Adrenal gland (tissue), 12 donors: ENCODE data around the gene NDOR1. TPM values are rescaled to one million over a fixed set of nuclear protein-coding genes. Genes with fewer than 3 reads are reported as not detected.

Source experiments
- DNase-seq, 7 donors: peaks; one replicate each; pipeline ENCODE4 v3.0.0-alpha.2; 2019 to 2020
- H3K27ac ChIP-seq, 5 donors: fragments of 200-600 bp; sonication (generic) in 4 of 5; 1 replicate in 3 of 5; 2 replicates in 2 of 5; pipeline versions ENCODE4 v1.5.1 to v1.8.0; 2016 to 2020; ENCODE audit warnings: mild to moderate bottlenecking in 1 of 5
- H3K27me3 ChIP-seq: fragments of 200-600 bp; 2 replicates; pipeline ENCODE4 v1.8.0; 2021
- H3K36me3 ChIP-seq, 2 donors: fragments of 200-600 bp; replicated peaks in 1 of 2; 1 replicate in 1 of 2; 2 replicates in 1 of 2; pipeline versions ENCODE4 v1.5.1 to v1.8.0; 2018 to 2022
- H3K4me1 ChIP-seq, 2 donors: fragments of 200-600 bp; replicated peaks in 1 of 2; 1 replicate in 1 of 2; 2 replicates in 1 of 2; pipeline versions ENCODE4 v1.5.1 to v1.8.0; 2018 to 2021
- H3K4me3 ChIP-seq, 4 donors: fragments of 200-600 bp; sonication (generic) in 3 of 4; one replicate each; pipeline ENCODE4 v1.5.1; 2016 to 2018
- H3K9me3 ChIP-seq, 3 donors: fragments of 200-600 bp; sonication (generic) in 1 of 3; replicated peaks in 1 of 3; 1 replicate in 2 of 3; 2 replicates in 1 of 3; pipeline versions ENCODE4 v1.5.1 to v1.8.0; 2016 to 2021
- CTCF ChIP-seq, 6 experiments: fragments of 450-650 bp in 4 of 6; fragments of 200-600 bp in 2 of 6; sonication (generic) in 1 of 6; IDR thresholded peaks; 1 replicate in 5 of 6; 2 replicates in 1 of 6; pipeline versions ENCODE4 v1.5.1 to v1.8.0; 2016 to 2021; ENCODE audit warnings: antibody characterized with exemption in 6 of 6, mild to moderate bottlenecking in 2 of 6, moderate library complexity in 1 of 6
- POLR2A ChIP-seq, 2 donors: fragments of 450-650 bp; IDR thresholded peaks; one replicate each; pipeline ENCODE4 v1.6.1; 2017; ENCODE audit warnings: antibody characterized with exemption in 2 of 2, mild to moderate bottlenecking in 2 of 2, moderate library complexity in 1 of 2
- WGBS, 4 donors: extraction: QIAGEN DNeasy Blood & Tissue Kit in 2 of 4; methylation state at CpG; one replicate each; pipeline versions ENCODE4 v1.1.5 to v1.1.7; 2013 to 2017; 5-methylcytosine and 5-hydroxymethylcytosine counted together
- intact Hi-C, 2 donors: fragments of 100-400 bp; cut with DNase I; formaldehyde crosslinking; loops; one replicate each; pipeline versions ENCODE4 v1.14.1 to v1.15.0; 2022 to 2023
- polyA plus RNA-seq, 3 donors: library from polyadenylated mRNA; stranded (reverse); fragments of 200-250 nt in 2 of 3; fragments of 350-450 nt in 1 of 3; fragmentation: Illumina TruSeq in 1 of 3; extraction: RNeasy Lipid Tissue Mini Kit (QIAGEN cat#74804) in 1 of 3; gene quantifications; one replicate each; pipeline ENCODE4 v1.2.3, GENCODE V29; 2013 to 2014
- total RNA-seq, 9 donors: library from RNA; depleted of rRNA in 4 of 9; stranded (reverse); fragments of >200 nt in 4 of 9; fragments of 120-200 nt in 1 of 9; fragmentation: NEBNext Ultra II Directional in 1 of 9; extraction: Animal tissue kit (Norgen Biotek cat#: 25700) in 1 of 9; gene quantifications; one replicate each; pipeline versions ENCODE4 v1.1.0 to v1.2.4, GENCODE V29; 2013 to 2023
- donor health status: healthy with polysubstance abuse.
- donor health status: Bipolar disorder and iron deficiency.
- donor health status: DM: yes; HTN: yes; CAD: no.
- donor health status: DM: no; HTN: no; CAD: no.
- donor health status: DM: no; HTN: no; CAD: no.
- donor health status: DM: yes; HTN: yes; CAD: no.

NDOR1 gene
- total and polyA plus RNA-seq, 12 donors, result 1.6 to 36.4 (median 13.7) TPM

- TF ChIP-seq POLR2A (IDR thresholded peaks at IDR 0.05) (no peak), CTCF (IDR thresholded peaks at IDR 0.05) (no peak)
- DNase-seq, result no peak
- no peaks in the 10 kb centered on the region for H3K27me3 ChIP-seq
- no peaks in the 10 kb centered on the region for H3K9me3 ChIP-seq
- peaks cover 0 to 24% of the 10 kb centered on the region in 2 donors for H3K36me3 ChIP-seq
- no peak overlapping the region for H3K4me3 ChIP-seq
- intact Hi-C loops, result no loop called here
- H3K4me1 ChIP-seq, result peaks cover 11 to 20% of the 10 kb centered on the region in 2 donors
- 84% methylated on average over 2 of the region's 2 CpGs; no CpG with 5 or more reads in 2 of the 4 donors for WGBS, 4 donors
- H3K27ac ChIP-seq, result no peak overlapping the region
Observed at GRCh38 chr9:137192859-137193258, 12.6 kb upstream of the NDOR1 start.

- WGBS, 4 donors, result 78 to 90% (median 80%) methylated on average over 9 to 14 of the region's 14 CpGs; no CpG with 5 or more reads in 1 of the 4 donors
- H3K4me1 ChIP-seq, result peaks cover 11 to 29% of the 10 kb centered on the region in 2 donors
- intact Hi-C loops, result no loop called here
- H3K9me3 ChIP-seq, result no peaks in the 10 kb centered on the region
- DNase-seq, result no peak
- H3K4me3 ChIP-seq, result no peak overlapping the region
- TF ChIP-seq POLR2A (IDR thresholded peaks at IDR 0.05) (no peak), CTCF (IDR thresholded peaks at IDR 0.05) (no peak)
- peaks cover 0 to 24% of the 10 kb centered on the region in 2 donors for H3K36me3 ChIP-seq
- H3K27ac ChIP-seq, result no peak overlapping the region
- H3K27me3 ChIP-seq, result no peaks in the 10 kb centered on the region
Observed at GRCh38 chr9:137193771-137194170, 11.7 kb upstream of the NDOR1 start.

GRCh38 chr9:137194388-137194787 is 11.1 kb upstream of the NDOR1 start:
- peaks cover 0 to 24% of the 10 kb centered on the region in 2 donors for H3K36me3 ChIP-seq
- WGBS, 4 donors, result 45 to 63% (median 58%) methylated on average over 2 to 16 of the region's 16 CpGs
- H3K27ac ChIP-seq, result no peak overlapping the region
- H3K9me3 ChIP-seq, result no peaks in the 10 kb centered on the region
- no peak for TF ChIP-seq CTCF (IDR thresholded peaks at IDR 0.05)
- TF ChIP-seq POLR2A (IDR thresholded peaks at IDR 0.05), result no peak
- intact Hi-C loops, result no loop called here
- H3K4me3 ChIP-seq, result no peak overlapping the region
- peak in 2 of 7 donors; percentile 21 to 68 for DNase-seq
- H3K27me3 ChIP-seq, result no peaks in the 10 kb centered on the region
- peaks cover 8 to 31% of the 10 kb centered on the region in 2 donors for H3K4me1 ChIP-seq

- intact Hi-C loops, result no loop called here
- no peaks in the 10 kb centered on the region for H3K27me3 ChIP-seq
- no peak for DNase-seq
- TF ChIP-seq POLR2A (IDR thresholded peaks at IDR 0.05) (no peak), CTCF (IDR thresholded peaks at IDR 0.05) (no peak)
- 80 to 89% (median 80%) methylated on average over 3 to 10 of the region's 10 CpGs; no CpG with 5 or more reads in 1 of the 4 donors for WGBS, 4 donors
- no peak overlapping the region for H3K27ac ChIP-seq
- no peak overlapping the region for H3K4me3 ChIP-seq
- H3K36me3 ChIP-seq, result peaks cover 0 to 22% of the 10 kb centered on the region in 2 donors
- peaks cover 3 to 29% of the 10 kb centered on the region in 2 donors for H3K4me1 ChIP-seq
- no peaks in the 10 kb centered on the region for H3K9me3 ChIP-seq
Observed at GRCh38 chr9:137194909-137195308, 10.6 kb upstream of the NDOR1 start.
